HepG2 (cell line): ENCODE results near the gene ELAVL2.

Source experiments
- AFF4 ChIP-seq: sonication (generic); formaldehyde crosslinking; IDR thresholded peaks from 2 replicates; pipeline ENCODE4 v1.4.0; 2020; ENCODE audit warnings: missing genetic modification reagents
- CREB1 ChIP-seq, 2 experiments: fragments of 450-650 bp in 1 of 2; IDR thresholded peaks; 2 replicates each; pipeline ENCODE4 v1.6.1; 2016 to 2017; ENCODE audit warnings: control low read depth in 1 of 2, mild to moderate bottlenecking in 1 of 2, missing compliant biosample characterization in 1 of 2, missing genetic modification characterization in 1 of 2
- CREB3 ChIP-seq: sonication (generic); formaldehyde crosslinking; IDR thresholded peaks from 2 replicates; pipeline ENCODE4 v1.5.0; 2020; ENCODE audit warnings: missing genetic modification reagents
- ETV5 ChIP-seq: IDR thresholded peaks from 2 replicates; pipeline ENCODE4 v1.6.1; 2018; ENCODE audit warnings: missing biosample characterization, missing genetic modification reagents, inconsistent platforms, borderline replicate concordance
- NCOA1 ChIP-seq: sonication (generic); formaldehyde crosslinking; IDR thresholded peaks from 2 replicates; pipeline ENCODE4 v1.9.0; 2021; ENCODE audit warnings: missing genetic modification reagents
- SMC3 ChIP-seq: IDR thresholded peaks from 2 replicates; pipeline ENCODE4 v1.6.1; 2011; ENCODE audit warnings: low read length, improper control_type of control experiment
- STAG1 ChIP-seq: sonication (generic); formaldehyde crosslinking; IDR thresholded peaks from 2 replicates; pipeline ENCODE4 v1.4.0; 2020; ENCODE audit warnings: missing genetic modification reagents
- UBTF ChIP-seq: sonication (generic); formaldehyde crosslinking; IDR thresholded peaks from 2 replicates; pipeline ENCODE4 v1.4.0; 2020; ENCODE audit warnings: mild to moderate bottlenecking, missing genetic modification reagents
- YY1 ChIP-seq: IDR thresholded peaks from 2 replicates; pipeline ENCODE4 v1.6.1; 2011; ENCODE audit warnings: low read length, low read depth, moderate library complexity, mild to moderate bottlenecking; ENCODE audit not compliant: insufficient read depth, insufficient replicate concordance
- ZFP36L1 ChIP-seq: sonication (generic); formaldehyde crosslinking; IDR thresholded peaks from 2 replicates; pipeline ENCODE4 v1.8.0; 2022; ENCODE audit warnings: mild to moderate bottlenecking, missing genetic modification reagents, moderate library complexity
- ZNF773 ChIP-seq: sonication (generic); formaldehyde crosslinking; IDR thresholded peaks from 2 replicates; pipeline ENCODE4 v1.4.0; 2020; ENCODE audit warnings: missing genetic modification reagents, borderline replicate concordance
- ZNF780A ChIP-seq: sonication (generic); formaldehyde crosslinking; IDR thresholded peaks from 2 replicates; pipeline ENCODE4 v1.8.0; 2022; ENCODE audit warnings: mild to moderate bottlenecking, missing genetic modification reagents, moderate library complexity
- TF ChIP-seq, protein P1 (sequence below): sonication (generic); formaldehyde crosslinking; IDR thresholded peaks from 2 replicates; pipeline ENCODE4 v1.5.0; 2020; ENCODE audit warnings: missing genetic modification reagents, mild to moderate bottlenecking, borderline replicate concordance
- TF ChIP-seq, protein P2 (sequence below): sonication (generic); formaldehyde crosslinking; IDR thresholded peaks from 2 replicates; pipeline ENCODE4 v1.5.1; 2020; ENCODE audit warnings: mild to moderate bottlenecking, missing genetic modification reagents, moderate library complexity

DNA sequence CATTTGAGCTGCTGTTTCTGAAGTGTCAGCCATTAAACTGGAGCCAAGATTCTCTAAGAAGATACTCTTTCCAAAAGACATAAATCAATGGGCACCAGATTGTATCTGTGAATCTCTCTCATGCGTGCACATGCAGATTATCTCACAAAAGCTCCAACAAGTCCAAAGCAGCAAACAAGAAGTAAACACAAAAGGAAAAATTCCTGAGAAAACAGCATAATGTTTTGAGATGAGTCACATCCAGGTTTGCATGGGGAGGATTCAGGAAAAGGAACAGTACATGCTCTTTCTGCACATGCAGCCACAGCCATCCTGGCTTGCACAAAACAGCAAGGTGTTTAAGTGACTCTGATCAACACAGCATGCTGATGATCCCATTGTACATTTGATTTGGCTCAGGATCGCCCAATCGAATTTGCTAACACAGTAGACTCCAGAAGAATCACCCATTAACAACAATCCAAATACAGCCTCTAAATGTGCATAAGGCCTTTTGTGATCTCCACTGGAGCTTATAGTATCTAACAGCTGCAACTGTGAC, 143.1 kb downstream of the ELAVL2 start:
- TF ChIP-seq YY1 (no peak), NCOA1 (CRISPR knock-in tag) (no peak), SMC3 (no peak), AFF4 (CRISPR knock-in tag) (no peak), ZFP36L1 (no peak), ETV5 (CRISPR knock-in tag) (no peak), STAG1 (CRISPR knock-in tag) (no peak), UBTF (CRISPR knock-in tag) (no peak), ZNF780A (CRISPR knock-in tag) (no peak), CREB1 (IDR thresholded peaks at IDR 0.05) (no peak), CREB1 (CRISPR knock-in tag; IDR thresholded peaks at IDR 0.05) (no peak), CREB3 (no peak), ZNF773 (CRISPR knock-in tag) (no peak)
- TF ChIP-seq, protein P1, sequence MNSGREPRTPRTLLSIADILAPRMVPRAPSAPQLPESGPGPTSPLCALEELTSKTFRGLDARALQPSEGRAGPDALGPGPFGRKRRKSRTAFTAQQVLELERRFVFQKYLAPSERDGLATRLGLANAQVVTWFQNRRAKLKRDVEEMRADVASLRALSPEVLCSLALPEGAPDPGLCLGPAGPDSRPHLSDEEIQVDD (CRISPR knock-in tag): no peak
- TF ChIP-seq, protein P2, sequence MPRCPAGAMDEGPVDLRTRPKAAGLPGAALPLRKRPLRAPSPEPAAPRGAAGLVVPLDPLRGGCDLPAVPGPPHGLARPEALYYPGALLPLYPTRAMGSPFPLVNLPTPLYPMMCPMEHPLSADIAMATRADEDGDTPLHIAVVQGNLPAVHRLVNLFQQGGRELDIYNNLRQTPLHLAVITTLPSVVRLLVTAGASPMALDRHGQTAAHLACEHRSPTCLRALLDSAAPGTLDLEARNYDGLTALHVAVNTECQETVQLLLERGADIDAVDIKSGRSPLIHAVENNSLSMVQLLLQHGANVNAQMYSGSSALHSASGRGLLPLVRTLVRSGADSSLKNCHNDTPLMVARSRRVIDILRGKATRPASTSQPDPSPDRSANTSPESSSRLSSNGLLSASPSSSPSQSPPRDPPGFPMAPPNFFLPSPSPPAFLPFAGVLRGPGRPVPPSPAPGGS (CRISPR knock-in tag): no peak
